IMR-90 (cell line): ENCODE measurements around the gene DEPDC1. TPM values are rescaled to one million over a fixed set of nuclear protein-coding genes. Genes with fewer than 3 reads are reported as not detected.

ENCODE experiments used
- ATAC-seq: fragments of 200-7000 bp; cut with Tn5 transposase; 2 replicates; pipeline ENCODE4 v1.9.1; 2020; ENCODE audit warnings: low read depth, mild to moderate bottlenecking, moderate library complexity
- BruUV-seq: library from RNA; stranded (reverse); fragments of 400-500 nt; replicated peaks from 2 replicates; lab custom pipeline; 2021; lab: Mats Ljungman, UMichigan
- CTCF ChIA-PET: fragments of 300-600 bp; formaldehyde crosslinking; extraction: SDS; loops from one replicate; lab custom pipeline; 2021; ENCODE audit warnings: antibody characterized with exemption; lab: Yijun Ruan, JAX
- POLR2A ChIA-PET: fragments of 300-600 bp; sonication (Branson Sonifier 250); formaldehyde crosslinking; loops from one replicate; lab custom pipeline; 2022; ENCODE audit warnings: antibody characterized with exemption; ENCODE audit not compliant: unreplicated experiment; lab: Charles Lee
- DNase-seq: peaks from one replicate; pipeline ENCODE4 v3.0.0; 2013
- H2AFZ ChIP-seq: replicated peaks from 2 replicates; pipeline ENCODE3; 2013; ENCODE audit warnings: low read length, mild to moderate bottlenecking; ENCODE audit not compliant: poor library complexity
- H2AK5ac ChIP-seq: 2 replicates; pipeline ENCODE4 v1.6.1; 2013; ENCODE audit warnings: low read depth, low read length, inconsistent platforms
- H2AK9ac ChIP-seq: replicated peaks from 2 replicates; pipeline ENCODE3; 2013; ENCODE audit warnings: mild to moderate bottlenecking, low read depth, low read length, moderate library complexity; ENCODE audit not compliant: poor library complexity
- H2BK120ac ChIP-seq: 2 replicates; pipeline ENCODE4 v1.6.1; 2013; ENCODE audit warnings: low read depth, low read length, inconsistent platforms
- H2BK15ac ChIP-seq: 3 replicates; pipeline ENCODE4 v1.6.1; 2013; ENCODE audit warnings: low read depth, low read length, inconsistent platforms
- H2BK20ac ChIP-seq: 2 replicates; pipeline ENCODE4 v1.6.1; 2013; ENCODE audit warnings: low read depth, mild to moderate bottlenecking, inconsistent platforms, low read length, moderate library complexity
- H2BK5ac ChIP-seq: 2 replicates; pipeline ENCODE4 v1.6.1; 2013; ENCODE audit warnings: mild to moderate bottlenecking, low read depth, low read length, inconsistent platforms; ENCODE audit not compliant: poor library complexity, severe bottlenecking
- H3K14ac ChIP-seq: replicated peaks from 2 replicates; pipeline ENCODE4 v1.6.1; 2013; ENCODE audit warnings: low read depth, low read length, inconsistent platforms
- H3K18ac ChIP-seq: 2 replicates; pipeline ENCODE4 v1.6.1; 2013; ENCODE audit warnings: low read depth, low read length, control low read depth
- H3K23ac ChIP-seq: 2 replicates; pipeline ENCODE4 v1.6.1; 2013; ENCODE audit warnings: low read depth, low read length, inconsistent platforms
- H3K27ac ChIP-seq: 2 replicates; pipeline ENCODE4 v1.5.1; 2013; ENCODE audit warnings: mild to moderate bottlenecking, control low read depth, low read length; ENCODE audit not compliant: insufficient read depth
- H3K27me3 ChIP-seq: 2 replicates; pipeline ENCODE4 v1.6.1; 2013; ENCODE audit warnings: low read length; ENCODE audit not compliant: control insufficient read depth, insufficient read depth
- H3K36me3 ChIP-seq: 2 replicates; pipeline ENCODE4 v1.6.1; 2013; ENCODE audit warnings: low read length, mixed read lengths; ENCODE audit not compliant: control insufficient read depth, insufficient read depth
- H3K4ac ChIP-seq: 2 replicates; pipeline ENCODE4 v1.6.1; 2013; ENCODE audit warnings: low read depth, low read length, inconsistent platforms
- H3K4me1 ChIP-seq: 2 replicates; pipeline ENCODE4 v1.6.1; 2013; ENCODE audit warnings: low read length, mixed read lengths; ENCODE audit not compliant: control insufficient read depth, insufficient read depth
- H3K4me2 ChIP-seq: 2 replicates; pipeline ENCODE4 v1.6.1; 2013; ENCODE audit warnings: low read depth, mild to moderate bottlenecking, control low read depth, low read length, moderate library complexity
- H3K4me3 ChIP-seq: 2 replicates; pipeline ENCODE4 v1.5.1; 2013; ENCODE audit warnings: low read depth, mild to moderate bottlenecking, control low read depth, low read length, moderate library complexity; ENCODE audit not compliant: insufficient read depth
- H3K56ac ChIP-seq: 2 replicates; pipeline ENCODE4 v1.6.1; 2013; ENCODE audit warnings: low read length, inconsistent platforms; ENCODE audit not compliant: insufficient read depth; ENCODE audit errors: extremely low read depth
- H3K79me1 ChIP-seq, 2 experiments: 2 replicates each; pipeline ENCODE4 v1.6.1; 2013; ENCODE audit warnings: low read length in 2 of 2, inconsistent platforms in 1 of 2, low read depth in 1 of 2
- H3K9ac ChIP-seq: 2 replicates; pipeline ENCODE4 v1.6.1; 2013; ENCODE audit warnings: low read depth, low read length, control low read depth
- H3K9me1 ChIP-seq: 2 replicates; pipeline ENCODE4 v1.6.1; 2013; ENCODE audit warnings: low read length, inconsistent platforms; ENCODE audit not compliant: insufficient read depth
- H3K9me3 ChIP-seq: 2 replicates; pipeline ENCODE4 v1.6.1; 2013; ENCODE audit warnings: low read length; ENCODE audit not compliant: control insufficient read depth, insufficient read depth
- H4K20me1 ChIP-seq: 2 replicates; pipeline ENCODE4 v1.6.1; 2013; ENCODE audit warnings: low read length, inconsistent platforms; ENCODE audit not compliant: insufficient read depth
- H4K5ac ChIP-seq: 2 replicates; pipeline ENCODE4 v1.6.1; 2013; ENCODE audit warnings: mild to moderate bottlenecking, low read depth, low read length, control low read depth
- H4K8ac ChIP-seq, 2 experiments: 2 replicates each; pipeline ENCODE4 v1.6.1; 2013; ENCODE audit warnings: low read depth in 2 of 2, low read length in 2 of 2, control low read depth in 1 of 2, inconsistent platforms in 1 of 2
- H4K91ac ChIP-seq: 2 replicates; pipeline ENCODE4 v1.6.1; 2013; ENCODE audit warnings: low read depth, low read length, inconsistent platforms; ENCODE audit not compliant: insufficient read depth
- BHLHE40 ChIP-seq: fragments of 150-350 bp; IDR thresholded peaks from 2 replicates; pipeline ENCODE4 v1.6.1; 2016; ENCODE audit warnings: mild to moderate bottlenecking, low read depth, low read length
- CHD1 ChIP-seq: IDR thresholded peaks from 2 replicates; pipeline ENCODE4 v1.6.1; 2012; ENCODE audit warnings: low read depth, low read length, improper control_type of control experiment
- CTCF ChIP-seq: conservative IDR thresholded peaks from 2 replicates; pipeline ENCODE4 v1.5.1; 2012; ENCODE audit warnings: mild to moderate bottlenecking, low read depth, low read length, improper control_type of control experiment
- ELK1 ChIP-seq: fragments of 150-350 bp; IDR thresholded peaks from 2 replicates; pipeline ENCODE4 v1.6.1; 2016; ENCODE audit warnings: low read depth, mild to moderate bottlenecking, low read length, moderate library complexity, borderline replicate concordance
- RAD21 ChIP-seq: IDR thresholded peaks from 2 replicates; pipeline ENCODE4 v1.6.1; 2012; ENCODE audit warnings: low read length, improper control_type of control experiment
- RFX5 ChIP-seq: IDR thresholded peaks from 2 replicates; pipeline ENCODE4 v1.8.0; 2012; ENCODE audit warnings: low read depth, mild to moderate bottlenecking, low read length, moderate library complexity
- dilution Hi-C: fragments of 300-500 bp; cut with HindIII; formaldehyde crosslinking; loops from one replicate; pipeline ENCODE4 v1.14.3; 2018; ENCODE audit warnings: low sequenced_read_pairs; ENCODE audit not compliant: unreplicated experiment
- in situ Hi-C: fragments of 300-500 bp; cut with MboI; formaldehyde crosslinking; loops from 3 replicates; pipeline ENCODE4 v1.14.3; 2019; ENCODE audit warnings: low sequenced_read_pairs, inconsistent platforms, mixed read lengths
- intact Hi-C: fragments of 100-400 bp; cut with micrococcal nuclease; formaldehyde crosslinking; loops from 2 replicates; pipeline ENCODE4 v1.10.0; 2022
- polyA plus RNA-seq, 3 experiments: library from polyadenylated mRNA; depleted of rRNA; stranded (reverse); fragments of >200 nt; gene quantifications; 2 replicates each; pipeline ENCODE4 v1.2.3, GENCODE V29; 2012; ENCODE audit warnings: low replicate concordance in 1 of 3
- total RNA-seq: library from RNA; depleted of rRNA; stranded (reverse); fragments of >200 nt; gene quantifications from 2 replicates; pipeline ENCODE4 v1.2.3, GENCODE V29; 2012

DEPDC1 gene
- total and polyA plus RNA-seq, 2 of the 4 experiments (the other 2 are of a cell fraction), result 7.4 to 14.7 TPM

GRCh38 chr1:68503085-68503484, 6.2 kb upstream of the DEPDC1 start:
- Histone ChIP-seq H4K5ac (no peak overlapping the region), H3K4me3 (no peak overlapping the region), H3K9me3 (no peaks in the 10 kb centered on the region), H3K27ac (no peak overlapping the region), H4K8ac (no peak overlapping the region), H4K20me1 (no peaks in the 10 kb centered on the region), H3K4ac (no peak overlapping the region), H3K18ac (no peak overlapping the region), H3K9ac (no peak overlapping the region), H2BK20ac (no peak overlapping the region), H3K36me3 (no peaks in the 10 kb centered on the region), H3K23ac (no peak overlapping the region), H2BK5ac (no peak overlapping the region), H2BK15ac (no peak overlapping the region), H3K14ac (no peak overlapping the region), H3K4me1 (no peaks in the 10 kb centered on the region), H2AFZ (no peak overlapping the region), H2BK120ac (no peak overlapping the region), H3K4me2 (no peak overlapping the region), H4K91ac (no peak overlapping the region), H3K27me3 (no peaks in the 10 kb centered on the region), H3K56ac (no peak overlapping the region), H3K9me1 (no peaks in the 10 kb centered on the region), H2AK9ac (no peak overlapping the region), H3K79me1 (no peaks in the 10 kb centered on the region), H2AK5ac (no peak overlapping the region)
- dilution Hi-C loops (no loop called here), in situ Hi-C loops (no loop called here), intact Hi-C loops (no loop called here)
- POLR2A ChIA-PET, result no interaction called here
- no peak for ATAC-seq
- no peak for DNase-seq
- CTCF ChIA-PET, result no interaction called here
- BruUV-seq, result no TSS peak
- TF ChIP-seq RAD21 (no peak), ELK1 (no peak), CTCF (no peak), RFX5 (no peak), BHLHE40 (no peak), CHD1 (no peak)
